SH-SY5Y (cell line): ENCODE results near the gene CDKN2AIPNL.

Experiments
- GATA2 ChIP-seq: IDR thresholded peaks from 2 replicates; pipeline ENCODE4 v1.6.1; 2011; ENCODE audit warnings: mild to moderate bottlenecking, low read depth, low read length
- GATA3 ChIP-seq: IDR thresholded peaks from 2 replicates; pipeline ENCODE4 v1.6.1; 2011; ENCODE audit warnings: low read depth, mild to moderate bottlenecking, low read length, moderate library complexity

Gene CDKN2AIPNL

GRCh38 chr5:134398609-134399155 lies 13.0 kb downstream of the CDKN2AIPNL start:
- no peak for TF ChIP-seq GATA3
- TF ChIP-seq GATA2: no peak

GRCh38 chr5:134397196-134397595 lies 14.5 kb downstream of the CDKN2AIPNL start:
- TF ChIP-seq GATA3 (no peak), GATA2 (no peak)

DNA sequence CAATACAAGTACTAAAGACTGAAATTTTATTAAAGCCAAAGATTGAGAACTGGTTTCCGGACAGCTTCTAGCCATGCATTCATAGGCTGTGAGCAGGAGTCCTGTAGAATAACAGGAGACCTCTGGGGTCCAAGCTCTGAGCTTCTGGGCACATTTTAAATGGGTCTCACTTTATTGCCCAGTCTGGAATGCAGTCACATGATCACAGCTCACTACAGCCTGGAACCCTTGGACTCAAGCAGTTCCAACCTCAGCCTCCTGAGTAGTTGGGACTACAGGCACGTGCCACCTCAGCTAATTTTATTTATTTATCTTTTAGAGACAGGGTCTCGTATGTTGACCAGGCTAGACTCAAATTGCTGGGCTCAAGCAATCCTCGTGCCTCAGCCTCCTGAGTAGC lies 15.4 kb downstream of the CDKN2AIPNL start:
- TF ChIP-seq GATA3 (no peak), GATA2 (no peak)

DNA sequence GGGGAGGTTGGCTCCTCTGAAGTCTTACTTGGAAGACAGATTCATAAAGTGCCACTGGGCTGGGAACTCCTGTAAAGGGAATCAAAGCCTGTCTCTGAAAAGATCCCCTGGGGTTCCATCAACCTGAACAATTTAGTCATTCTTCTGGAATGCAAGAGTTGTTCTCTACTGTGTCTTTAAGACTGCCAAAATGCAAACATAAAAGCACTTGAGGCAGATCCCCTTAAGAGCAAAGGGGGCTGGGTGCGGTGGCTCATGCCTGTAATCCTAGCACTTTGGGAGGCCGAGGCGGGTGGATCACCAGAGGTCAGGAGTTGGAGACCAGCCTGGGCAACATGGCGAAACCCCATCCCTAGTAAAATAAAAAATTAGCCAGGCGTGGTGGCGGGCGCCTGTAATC lies 16.7 kb downstream of the CDKN2AIPNL start:
- TF ChIP-seq GATA2 (no peak), GATA3 (no peak)

DNA sequence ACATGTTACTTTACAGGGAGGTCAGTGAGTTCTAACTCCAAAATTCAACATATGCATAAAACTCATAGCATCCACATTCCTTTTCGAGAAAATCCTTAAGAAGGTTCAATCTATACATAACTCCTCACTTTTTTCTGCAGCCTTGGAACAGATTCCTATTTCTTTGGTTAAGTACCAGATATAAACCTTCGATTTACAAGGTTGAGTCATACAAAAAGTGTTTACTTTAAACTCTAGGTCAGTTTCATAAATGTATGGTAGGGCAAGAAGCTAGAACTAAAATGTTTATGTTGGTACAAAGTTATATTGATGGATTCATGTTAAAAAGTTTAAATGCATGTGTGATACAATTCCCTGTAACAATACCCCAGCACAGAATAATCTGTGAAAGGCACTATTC lies 19.4 kb downstream of the CDKN2AIPNL start:
- TF ChIP-seq GATA2: no peak
- no peak for TF ChIP-seq GATA3

- TF ChIP-seq GATA3 (no peak), GATA2 (no peak)
Measured at GRCh38 chr5:134387443-134387842, 24.2 kb downstream of the CDKN2AIPNL start.

GRCh38 chr5:134383980-134384697 lies 27.5 kb downstream of the CDKN2AIPNL start:
- TF ChIP-seq GATA2: no peak
- TF ChIP-seq GATA3: no peak

GRCh38 chr5:134380346-134380745 lies 31.3 kb downstream of the CDKN2AIPNL start:
- TF ChIP-seq GATA3 (no peak), GATA2 (no peak)

DNA sequence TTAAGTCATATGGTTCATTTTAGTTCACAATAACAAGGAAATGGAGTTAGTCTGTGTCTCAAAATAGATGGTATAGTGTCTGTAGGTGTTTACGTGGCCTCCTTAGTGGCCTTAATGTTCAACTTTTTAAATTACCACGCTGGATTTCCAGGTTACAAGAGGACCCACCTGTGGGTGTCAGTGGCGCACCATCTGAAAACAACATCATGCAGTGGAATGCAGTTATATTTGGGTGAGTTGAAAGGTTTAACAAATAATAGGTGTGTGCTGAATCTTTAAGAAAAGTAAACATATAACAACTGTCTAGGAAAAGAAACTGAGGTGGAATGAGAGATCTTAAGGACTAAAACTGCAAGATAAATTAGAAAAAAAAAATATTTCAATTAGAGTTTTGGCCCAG lies 37.4 kb downstream of the CDKN2AIPNL start:
- TF ChIP-seq GATA2 (no peak), GATA3 (no peak)

DNA sequence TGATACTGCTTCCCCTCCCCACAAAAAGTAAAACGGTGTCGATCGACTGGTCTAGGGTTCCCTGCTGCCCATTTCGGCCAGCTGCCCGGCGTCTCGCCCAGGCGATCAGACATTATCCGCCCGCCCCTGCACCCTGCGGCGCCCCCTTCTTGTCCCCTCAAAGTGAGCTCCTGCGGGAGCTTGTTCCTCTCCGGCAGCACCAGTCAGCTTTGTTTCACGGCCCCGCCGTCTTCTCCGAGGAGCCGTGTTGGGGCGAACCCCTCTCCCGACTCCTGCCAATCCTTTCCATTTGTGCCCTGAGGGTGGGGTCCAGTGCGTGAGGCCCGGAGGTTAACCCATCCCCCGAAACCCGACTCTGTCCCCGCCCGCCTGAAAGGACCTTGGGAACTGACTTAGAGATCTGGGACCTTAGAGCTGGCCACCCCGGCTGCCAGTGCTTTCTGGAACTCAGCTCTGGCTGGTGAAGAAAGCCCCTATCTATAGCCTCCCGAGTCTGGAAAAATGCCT lies 39.8 kb downstream of the CDKN2AIPNL start:
- TF ChIP-seq GATA3 (no peak), GATA2 (no peak)

GRCh38 chr5:134370871-134371833 lies 40.5 kb downstream of the CDKN2AIPNL start, which contains the start of gene UBE2B:
Gene UBE2B, plus strand, starts transcription at chr5:134371569. Its CDS starts 27 bp downstream, at chr5:134371596.
- TF ChIP-seq GATA2 (no peak; the same call in 1 of the 2 replicates), GATA3 (no peak)

GRCh38 chr5:134370311-134370870 lies 41.3 kb downstream of the CDKN2AIPNL start:
- TF ChIP-seq GATA3 (no peak), GATA2 (no peak)

DNA sequence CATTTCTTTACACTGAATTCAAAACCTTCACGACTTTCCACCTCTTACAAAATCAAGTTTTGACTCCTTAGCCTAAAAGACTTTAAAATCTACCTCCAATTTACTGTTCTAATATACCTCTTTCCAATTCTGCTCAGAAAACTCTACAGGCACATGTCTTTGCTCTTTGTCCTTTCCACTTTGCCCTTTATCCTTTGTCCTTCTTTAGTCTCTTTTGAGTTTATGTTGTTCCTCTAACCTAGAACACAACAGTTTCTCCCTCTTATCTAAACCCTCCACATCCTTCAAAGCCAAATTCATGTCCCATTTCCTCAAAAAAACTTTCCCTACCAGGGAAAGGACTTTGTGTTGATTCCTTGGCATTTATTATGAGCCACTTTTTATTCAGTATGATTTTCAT lies 46.1 kb downstream of the CDKN2AIPNL start:
- TF ChIP-seq GATA3 (no peak), GATA2 (no peak)

DNA sequence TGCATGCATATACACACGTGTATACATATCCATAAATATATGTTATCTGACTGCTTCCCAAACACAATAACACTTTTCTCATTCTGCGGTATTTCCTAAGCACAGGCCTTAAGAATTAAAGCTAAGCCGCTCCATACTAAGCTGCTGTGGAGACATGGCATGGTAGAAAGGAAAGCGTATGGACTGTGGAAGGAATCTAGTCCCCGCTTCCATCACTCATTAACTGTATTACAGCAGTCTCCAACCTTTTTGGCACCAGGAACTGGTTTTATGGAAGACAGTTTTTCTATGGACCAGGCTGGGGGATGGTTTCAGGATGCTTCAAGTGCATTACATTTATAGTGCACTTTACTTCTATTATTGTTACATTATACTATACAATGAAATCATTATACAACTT lies 56.0 kb downstream of the CDKN2AIPNL start:
- no peak for TF ChIP-seq GATA2
- no peak for TF ChIP-seq GATA3
